ENCODE data around the gene CITED4.
"Not testable (repeated sequence)": the region's sequence is repeated elsewhere in the genome, so short reads cannot be mapped to it uniquely, and the experiment has no call there.

Gene CITED4

GRCh38 chr1:40898431-40898901 is 36.3 kb upstream of the CITED4 start:
- Histone ChIP-seq H3K9me3 (ENCODE audit: control insufficient read depth, insufficient read depth, low read length) (peaks cover 13% of the 10 kb centered on the region), H3K4me3 (ENCODE audit: low read depth, low read length) (no peak overlapping the region), H3K27ac (ENCODE audit: low read depth, low read length) (no peak overlapping the region), H3K27me3 (ENCODE audit: control insufficient read depth, insufficient read depth, low read length) (no peaks in the 10 kb centered on the region), H3K36me3 (ENCODE audit: control insufficient read depth, insufficient read depth, low read length) (no peaks in the 10 kb centered on the region), H3K4me1 (ENCODE audit: control insufficient read depth, insufficient read depth, low read length) (peaks cover 4% of the 10 kb centered on the region; the same call in 1 of the 2 replicates), H3K9ac (ENCODE audit: low read depth, low read length) (no peak overlapping the region)

- Histone ChIP-seq H3K27me3 (ENCODE audit: control insufficient read depth, insufficient read depth, low read length) (no peaks in the 10 kb centered on the region), H3K9ac (ENCODE audit: low read depth, low read length) (no peak overlapping the region), H3K4me3 (ENCODE audit: low read depth, low read length) (no peak overlapping the region), H3K27ac (ENCODE audit: low read depth, low read length) (no peak overlapping the region), H3K36me3 (ENCODE audit: control insufficient read depth, insufficient read depth, low read length) (no peaks in the 10 kb centered on the region), H3K9me3 (ENCODE audit: control insufficient read depth, insufficient read depth, low read length) (peaks cover 13% of the 10 kb centered on the region), H3K4me1 (ENCODE audit: control insufficient read depth, insufficient read depth, low read length) (peaks cover 4% of the 10 kb centered on the region; the same call in 1 of the 2 replicates)
Observed at GRCh38 chr1:40897513-40897912, 35.4 kb upstream of the CITED4 start.

GRCh38 chr1:40896482-40896881 is 34.3 kb upstream of the CITED4 start:
- Histone ChIP-seq H3K4me1 (ENCODE audit: control insufficient read depth, insufficient read depth, low read length) (peaks cover 4% of the 10 kb centered on the region; the same call in 1 of the 2 replicates), H3K27me3 (ENCODE audit: control insufficient read depth, insufficient read depth, low read length) (no peaks in the 10 kb centered on the region), H3K9ac (ENCODE audit: low read depth, low read length) (no peak overlapping the region), H3K27ac (ENCODE audit: low read depth, low read length) (no peak overlapping the region), H3K36me3 (ENCODE audit: control insufficient read depth, insufficient read depth, low read length) (no peaks in the 10 kb centered on the region), H3K9me3 (ENCODE audit: control insufficient read depth, insufficient read depth, low read length) (peaks cover 13% of the 10 kb centered on the region), H3K4me3 (ENCODE audit: low read depth, low read length) (no peak overlapping the region)

GRCh38 chr1:40895601-40896000 is 33.4 kb upstream of the CITED4 start:
- H3K4me1 ChIP-seq (ENCODE audit: control insufficient read depth, insufficient read depth, low read length) = peaks cover 4% of the 10 kb centered on the region; the same call in 1 of the 2 replicates

GRCh38 chr1:40894858-40895257 is 32.7 kb upstream of the CITED4 start:
- H3K27me3 ChIP-seq (ENCODE audit: control insufficient read depth, insufficient read depth, low read length); H3K9ac ChIP-seq (ENCODE audit: low read depth, low read length); H3K4me3 ChIP-seq (ENCODE audit: low read depth, low read length); H3K36me3 ChIP-seq (ENCODE audit: control insufficient read depth, insufficient read depth, low read length); H3K27ac ChIP-seq (ENCODE audit: low read depth, low read length); H3K4me1 ChIP-seq (ENCODE audit: control insufficient read depth, insufficient read depth, low read length): not testable (repeated sequence)
- peaks cover 13% of the 10 kb centered on the region for H3K9me3 ChIP-seq (ENCODE audit: control insufficient read depth, insufficient read depth, low read length)

More at GRCh38 chr1:40895601-40896000, 33.4 kb upstream of the CITED4 start:
- Histone ChIP-seq H3K9me3 (ENCODE audit: control insufficient read depth, insufficient read depth, low read length) (peaks cover 13% of the 10 kb centered on the region), H3K4me3 (ENCODE audit: low read depth, low read length) (no peak overlapping the region), H3K36me3 (ENCODE audit: control insufficient read depth, insufficient read depth, low read length) (no peaks in the 10 kb centered on the region), H3K27me3 (ENCODE audit: control insufficient read depth, insufficient read depth, low read length) (no peaks in the 10 kb centered on the region), H3K9ac (ENCODE audit: low read depth, low read length) (no peak overlapping the region), H3K27ac (ENCODE audit: low read depth, low read length) (no peak overlapping the region)

GRCh38 chr1:40894455-40894854 is 32.3 kb upstream of the CITED4 start:
- Histone ChIP-seq H3K9me3 (ENCODE audit: control insufficient read depth, insufficient read depth, low read length) (peaks cover 13% of the 10 kb centered on the region), H3K27me3 (ENCODE audit: control insufficient read depth, insufficient read depth, low read length) (no peaks in the 10 kb centered on the region)

GRCh38 chr1:40893946-40894345 is 31.8 kb upstream of the CITED4 start:
- Histone ChIP-seq H3K9me3 (ENCODE audit: control insufficient read depth, insufficient read depth, low read length) (peaks cover 13% of the 10 kb centered on the region), H3K27me3 (ENCODE audit: control insufficient read depth, insufficient read depth, low read length) (no peaks in the 10 kb centered on the region), H3K4me1 (ENCODE audit: control insufficient read depth, insufficient read depth, low read length) (no peaks in the 10 kb centered on the region), H3K36me3 (ENCODE audit: control insufficient read depth, insufficient read depth, low read length) (no peaks in the 10 kb centered on the region), H3K9ac (ENCODE audit: low read depth, low read length) (no peak overlapping the region), H3K4me3 (ENCODE audit: low read depth, low read length) (no peak overlapping the region), H3K27ac (ENCODE audit: low read depth, low read length) (no peak overlapping the region)

More at GRCh38 chr1:40894455-40894854, 32.3 kb upstream of the CITED4 start:
- no peak overlapping the region for H3K4me3 ChIP-seq (ENCODE audit: low read depth, low read length)
- H3K9ac ChIP-seq (ENCODE audit: low read depth, low read length) = no peak overlapping the region
- H3K27ac ChIP-seq (ENCODE audit: low read depth, low read length) = no peak overlapping the region
- H3K4me1 ChIP-seq (ENCODE audit: control insufficient read depth, insufficient read depth, low read length) = peaks cover 4% of the 10 kb centered on the region; the same call in 1 of the 2 replicates
- H3K36me3 ChIP-seq (ENCODE audit: control insufficient read depth, insufficient read depth, low read length) = no peaks in the 10 kb centered on the region

- no peaks in the 10 kb centered on the region; the same call in 1 of the 2 replicates for H3K27me3 ChIP-seq (ENCODE audit: control insufficient read depth, insufficient read depth, low read length)
- H3K9me3 ChIP-seq (ENCODE audit: control insufficient read depth, insufficient read depth, low read length) = peaks cover 13% of the 10 kb centered on the region
- H3K36me3 ChIP-seq (ENCODE audit: control insufficient read depth, insufficient read depth, low read length) = no peaks in the 10 kb centered on the region
- H3K9ac ChIP-seq (ENCODE audit: low read depth, low read length) = no peak overlapping the region
- H3K4me3 ChIP-seq (ENCODE audit: low read depth, low read length) = no peak overlapping the region
- H3K27ac ChIP-seq (ENCODE audit: low read depth, low read length) = no peak overlapping the region
- H3K4me1 ChIP-seq (ENCODE audit: control insufficient read depth, insufficient read depth, low read length) = no peaks in the 10 kb centered on the region
Observed at GRCh38 chr1:40892354-40892753, 30.2 kb upstream of the CITED4 start.

GRCh38 chr1:40890771-40891170 is 28.6 kb upstream of the CITED4 start:
- Histone ChIP-seq H3K4me3 (ENCODE audit: low read depth, low read length) (no peak overlapping the region), H3K9ac (ENCODE audit: low read depth, low read length) (no peak overlapping the region), H3K27ac (ENCODE audit: low read depth, low read length) (no peak overlapping the region), H3K27me3 (ENCODE audit: control insufficient read depth, insufficient read depth, low read length) (no peaks in the 10 kb centered on the region; the same call in none of the 2 replicates), H3K36me3 (ENCODE audit: control insufficient read depth, insufficient read depth, low read length) (no peaks in the 10 kb centered on the region), H3K9me3 (ENCODE audit: control insufficient read depth, insufficient read depth, low read length) (peaks cover 13% of the 10 kb centered on the region), H3K4me1 (ENCODE audit: control insufficient read depth, insufficient read depth, low read length) (no peaks in the 10 kb centered on the region)

- Histone ChIP-seq H3K4me1 (ENCODE audit: control insufficient read depth, insufficient read depth, low read length) (no peaks in the 10 kb centered on the region), H3K27ac (ENCODE audit: low read depth, low read length) (no peak overlapping the region), H3K27me3 (ENCODE audit: control insufficient read depth, insufficient read depth, low read length) (peaks cover 18% of the 10 kb centered on the region), H3K9ac (ENCODE audit: low read depth, low read length) (no peak overlapping the region), H3K36me3 (ENCODE audit: control insufficient read depth, insufficient read depth, low read length) (no peaks in the 10 kb centered on the region), H3K4me3 (ENCODE audit: low read depth, low read length) (no peak overlapping the region), H3K9me3 (ENCODE audit: control insufficient read depth, insufficient read depth, low read length) (no peaks in the 10 kb centered on the region)
Observed at GRCh38 chr1:40887652-40888051, 25.5 kb upstream of the CITED4 start.

- Histone ChIP-seq H3K9ac (ENCODE audit: low read depth, low read length) (no peak overlapping the region), H3K9me3 (ENCODE audit: control insufficient read depth, insufficient read depth, low read length) (no peaks in the 10 kb centered on the region), H3K27ac (ENCODE audit: low read depth, low read length) (no peak overlapping the region), H3K36me3 (ENCODE audit: control insufficient read depth, insufficient read depth, low read length) (no peaks in the 10 kb centered on the region), H3K4me3 (ENCODE audit: low read depth, low read length) (no peak overlapping the region), H3K4me1 (ENCODE audit: control insufficient read depth, insufficient read depth, low read length) (no peaks in the 10 kb centered on the region), H3K27me3 (ENCODE audit: control insufficient read depth, insufficient read depth, low read length) (peaks cover 18% of the 10 kb centered on the region)
Observed at GRCh38 chr1:40887012-40887378, 24.8 kb upstream of the CITED4 start.
